Esophagus (tissue), 2 donors: Measurements from ENCODE around the gene DENND2C. TPM values are rescaled to one million over a fixed set of nuclear protein-coding genes. Genes with fewer than 3 reads are reported as not detected.

ENCODE experiments used
- H3K27ac ChIP-seq, 2 donors: one replicate each; pipeline ENCODE4 v1.5.1; 2013; ENCODE audit warnings: low read depth in 2 of 2, mild to moderate bottlenecking in 2 of 2, inconsistent platforms in 1 of 2, low read length in 1 of 2, moderate library complexity in 1 of 2
- H3K27me3 ChIP-seq, 2 donors: one replicate each; pipeline ENCODE4 v1.6.1; 2013; ENCODE audit warnings: low read length in 2 of 2, control low read depth in 1 of 2, mild to moderate bottlenecking in 1 of 2; ENCODE audit not compliant: insufficient read depth in 2 of 2, control insufficient read depth in 1 of 2
- H3K36me3 ChIP-seq, 2 donors: one replicate each; pipeline ENCODE4 v1.6.1; 2013; ENCODE audit warnings: low read length in 1 of 2; ENCODE audit not compliant: control insufficient read depth in 2 of 2, insufficient read depth in 2 of 2
- H3K4me1 ChIP-seq, 2 donors: one replicate each; pipeline ENCODE4 v1.6.1; 2013; ENCODE audit warnings: low read length in 1 of 2; ENCODE audit not compliant: control insufficient read depth in 2 of 2, insufficient read depth in 2 of 2
- H3K4me3 ChIP-seq, 2 donors: one replicate each; pipeline ENCODE4 v1.5.1; 2013; ENCODE audit warnings: low read length in 2 of 2, mild to moderate bottlenecking in 2 of 2, low read depth in 1 of 2, moderate library complexity in 1 of 2
- H3K9me3 ChIP-seq, 2 donors: one replicate each; pipeline ENCODE4 v1.6.1; 2013; ENCODE audit warnings: mild to moderate bottlenecking in 2 of 2, low read depth in 1 of 2, low read length in 1 of 2, moderate library complexity in 1 of 2; ENCODE audit not compliant: control insufficient read depth in 2 of 2, insufficient read depth in 1 of 2
- WGBS, 2 donors: extraction: QIAGEN DNeasy Blood & Tissue Kit; methylation state at CpG; one replicate each; pipeline ENCODE4 v1.1.7; 2013; 5-methylcytosine and 5-hydroxymethylcytosine counted together
- polyA plus RNA-seq, 2 donors: library from polyadenylated mRNA; stranded (reverse); fragments of 200-250 nt; gene quantifications; one replicate each; pipeline ENCODE4 v1.2.3, GENCODE V29; 2013
- donor health status: healthy with polysubstance abuse.
- donor health status: Bipolar disorder and iron deficiency.

DENND2C gene
- polyA plus RNA-seq, 2 donors: 21.4 to 35.6 TPM

- H3K36me3 ChIP-seq: peaks cover 0 to 11% of the 10 kb centered on the region in 2 donors
- H3K4me3 ChIP-seq: no peak overlapping the region
- no peaks in the 10 kb centered on the region for H3K27me3 ChIP-seq
- no peaks in the 10 kb centered on the region for H3K9me3 ChIP-seq
- H3K27ac ChIP-seq: no peak overlapping the region
- 66 to 78% methylated on average over 2 of the region's 2 CpGs for WGBS, 2 donors
- no peaks in the 10 kb centered on the region for H3K4me1 ChIP-seq
These were observed 49.4 kb downstream of the DENND2C start for GRCh38 chr1:114620419-114620818.

GRCh38 chr1:114618606-114619005 lies 51.2 kb downstream of the DENND2C start:
- no peaks in the 10 kb centered on the region for H3K27me3 ChIP-seq
- no peaks in the 10 kb centered on the region for H3K9me3 ChIP-seq
- no peaks in the 10 kb centered on the region for H3K4me1 ChIP-seq
- H3K36me3 ChIP-seq: peaks cover 0 to 11% of the 10 kb centered on the region in 2 donors
- no peak overlapping the region for H3K4me3 ChIP-seq
- no peak overlapping the region for H3K27ac ChIP-seq

- Histone ChIP-seq H3K36me3 (peaks cover 0 to 3% of the 10 kb centered on the region in 2 donors), H3K27ac (peak overlapping the region; percentile 79 to 85), H3K4me3 (no peak overlapping the region), H3K9me3 (no peaks in the 10 kb centered on the region), H3K4me1 (peaks cover 0 to 3% of the 10 kb centered on the region in 2 donors), H3K27me3 (no peaks in the 10 kb centered on the region)
- 51 to 77% methylated on average over 9 of the region's 9 CpGs for WGBS, 2 donors
These were observed 59.2 kb downstream of the DENND2C start for GRCh38 chr1:114610546-114611245.

- H3K9me3 ChIP-seq: no peaks in the 10 kb centered on the region
- no peak overlapping the region for H3K4me3 ChIP-seq
- H3K27ac ChIP-seq: peak overlapping the region; percentile 75 to 79
- H3K36me3 ChIP-seq: peaks cover 0 to 3% of the 10 kb centered on the region in 2 donors
- no peaks in the 10 kb centered on the region for H3K27me3 ChIP-seq
- WGBS, 2 donors: 85 to 90% methylated on average over 2 of the region's 2 CpGs
- H3K4me1 ChIP-seq: peaks cover 0 to 3% of the 10 kb centered on the region in 2 donors
These were observed 60.0 kb downstream of the DENND2C start for GRCh38 chr1:114609826-114610225.

- H3K27ac ChIP-seq: peak overlapping the region; percentile 68 to 76
- WGBS, 2 donors: 91 to 92% methylated on average over 3 of the region's 3 CpGs
- peaks cover 0 to 3% of the 10 kb centered on the region in 2 donors for H3K36me3 ChIP-seq
These were observed 60.8 kb downstream of the DENND2C start for GRCh38 chr1:114609026-114609425.

GRCh38 chr1:114607223-114607622 lies 62.6 kb downstream of the DENND2C start:
- Histone ChIP-seq H3K4me3 (no peak overlapping the region), H3K36me3 (peaks cover 0 to 3% of the 10 kb centered on the region in 2 donors), H3K9me3 (no peaks in the 10 kb centered on the region), H3K27ac (peak overlapping the region; percentile 24 to 78), H3K27me3 (no peaks in the 10 kb centered on the region), H3K4me1 (peaks cover 0 to 3% of the 10 kb centered on the region in 2 donors)
- WGBS, 2 donors: 64 to 68% methylated on average over 1 of the region's 1 CpG

More at GRCh38 chr1:114609026-114609425, 60.8 kb downstream of the DENND2C start:
- no peak overlapping the region for H3K4me3 ChIP-seq
- H3K4me1 ChIP-seq: peaks cover 0 to 3% of the 10 kb centered on the region in 2 donors
- no peaks in the 10 kb centered on the region for H3K9me3 ChIP-seq
- H3K27me3 ChIP-seq: no peaks in the 10 kb centered on the region

- Histone ChIP-seq H3K4me1 (no peaks in the 10 kb centered on the region), H3K9me3 (no peaks in the 10 kb centered on the region), H3K36me3 (peaks cover 5 to 9% of the 10 kb centered on the region in 2 donors), H3K27ac (no peak overlapping the region), H3K27me3 (no peaks in the 10 kb centered on the region), H3K4me3 (no peak overlapping the region)
- 82 to 98% methylated on average over 1 of the region's 1 CpG for WGBS, 2 donors
These were observed 71.9 kb downstream of the DENND2C start for GRCh38 chr1:114597949-114598348.

GRCh38 chr1:114595602-114596001 lies 74.2 kb downstream of the DENND2C start:
- H3K27me3 ChIP-seq: no peaks in the 10 kb centered on the region
- H3K4me1 ChIP-seq: no peaks in the 10 kb centered on the region
- H3K27ac ChIP-seq: peak overlapping the region in 1 of 2 donors; percentile 59
- no peak overlapping the region for H3K4me3 ChIP-seq
- peaks cover 4 to 7% of the 10 kb centered on the region in 2 donors for H3K36me3 ChIP-seq
- H3K9me3 ChIP-seq: no peaks in the 10 kb centered on the region

- Histone ChIP-seq H3K4me3 (no peak overlapping the region), H3K27me3 (no peaks in the 10 kb centered on the region), H3K9me3 (no peaks in the 10 kb centered on the region), H3K27ac (no peak overlapping the region), H3K36me3 (peaks cover 0 to 4% of the 10 kb centered on the region in 2 donors), H3K4me1 (no peaks in the 10 kb centered on the region)
- 91 to 96% methylated on average over 3 of the region's 3 CpGs for WGBS, 2 donors
These were observed 75.8 kb downstream of the DENND2C start for GRCh38 chr1:114594046-114594445.

GRCh38 chr1:114589122-114589521 lies 80.7 kb downstream of the DENND2C start:
- no peaks in the 10 kb centered on the region for H3K4me1 ChIP-seq
- no peak overlapping the region for H3K27ac ChIP-seq
- 82 to 94% methylated on average over 3 of the region's 3 CpGs for WGBS, 2 donors
- H3K36me3 ChIP-seq: peaks cover 3 to 5% of the 10 kb centered on the region in 2 donors
- no peaks in the 10 kb centered on the region for H3K9me3 ChIP-seq
- no peaks in the 10 kb centered on the region for H3K27me3 ChIP-seq
- H3K4me3 ChIP-seq: no peak overlapping the region
